ENCODE results near the gene PTGER4.

Gene PTGER4

DNA sequence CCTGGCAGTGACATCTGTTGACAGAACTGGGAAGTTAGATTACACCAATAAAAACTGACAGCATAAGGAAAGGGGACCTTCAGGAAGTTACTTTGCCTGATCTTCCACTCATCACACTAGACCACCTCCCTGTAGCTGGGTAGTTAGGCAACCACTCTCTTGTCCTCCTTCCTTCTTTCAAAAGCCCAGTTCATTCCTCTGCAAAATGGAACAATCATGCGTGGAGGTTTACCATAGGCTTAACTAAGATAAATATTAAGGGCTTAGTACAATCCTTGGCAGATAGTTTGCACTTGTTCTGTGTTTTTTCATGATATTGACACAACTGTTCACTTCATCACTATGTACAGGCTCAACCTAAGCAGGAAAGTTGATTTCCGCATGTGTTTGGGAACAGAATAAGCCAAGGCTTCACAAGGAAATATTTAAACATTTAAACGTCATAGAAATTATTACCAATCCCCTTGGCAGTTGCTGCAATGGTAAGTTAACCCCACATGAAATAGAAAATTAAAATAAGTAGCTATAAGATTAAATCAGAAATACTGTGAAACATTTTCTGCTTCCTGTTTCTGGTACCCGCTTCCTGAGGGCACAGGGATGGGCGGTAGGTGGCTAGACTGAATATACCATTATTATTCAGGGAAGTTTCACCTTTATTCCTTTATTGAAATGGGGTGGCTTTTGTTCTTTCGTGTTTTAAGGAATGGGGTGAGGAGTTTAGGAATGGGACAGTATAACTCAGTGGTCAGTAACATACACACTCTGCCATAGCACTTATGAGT lies 9.9 kb upstream of the PTGER4 start:
- no peak for DNase-seq (ENCODE audit: low spot score)

DNA sequence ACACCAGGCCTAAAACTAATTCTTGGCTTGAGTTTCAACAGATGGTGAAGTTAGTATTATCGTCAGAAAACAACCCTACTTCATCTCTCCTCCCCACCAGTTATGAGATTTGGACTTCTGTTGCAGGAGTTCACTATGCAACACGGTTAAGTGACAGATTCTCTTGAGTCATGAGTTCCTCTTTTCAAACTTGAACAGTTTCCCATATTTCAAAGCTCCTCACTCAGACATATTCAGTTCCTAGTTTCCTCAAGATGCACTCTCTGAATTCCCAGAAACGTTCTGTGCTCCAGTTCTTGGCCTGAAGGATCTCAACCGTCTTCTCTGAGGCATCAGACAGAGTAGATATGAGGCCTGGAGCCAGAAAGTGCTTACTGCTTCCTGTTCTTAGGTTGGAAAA lies 7.3 kb upstream of the PTGER4 start:
- no peak for DNase-seq (ENCODE audit: low spot score)

GRCh38 chr5:40674661-40675235 lies 5.0 kb upstream of the PTGER4 start:
- DNase-seq (ENCODE audit: low spot score): no peak

GRCh38 chr5:40675396-40676133 lies 4.2 kb upstream of the PTGER4 start:
- DNase-seq (ENCODE audit: low spot score): no peak

DNA sequence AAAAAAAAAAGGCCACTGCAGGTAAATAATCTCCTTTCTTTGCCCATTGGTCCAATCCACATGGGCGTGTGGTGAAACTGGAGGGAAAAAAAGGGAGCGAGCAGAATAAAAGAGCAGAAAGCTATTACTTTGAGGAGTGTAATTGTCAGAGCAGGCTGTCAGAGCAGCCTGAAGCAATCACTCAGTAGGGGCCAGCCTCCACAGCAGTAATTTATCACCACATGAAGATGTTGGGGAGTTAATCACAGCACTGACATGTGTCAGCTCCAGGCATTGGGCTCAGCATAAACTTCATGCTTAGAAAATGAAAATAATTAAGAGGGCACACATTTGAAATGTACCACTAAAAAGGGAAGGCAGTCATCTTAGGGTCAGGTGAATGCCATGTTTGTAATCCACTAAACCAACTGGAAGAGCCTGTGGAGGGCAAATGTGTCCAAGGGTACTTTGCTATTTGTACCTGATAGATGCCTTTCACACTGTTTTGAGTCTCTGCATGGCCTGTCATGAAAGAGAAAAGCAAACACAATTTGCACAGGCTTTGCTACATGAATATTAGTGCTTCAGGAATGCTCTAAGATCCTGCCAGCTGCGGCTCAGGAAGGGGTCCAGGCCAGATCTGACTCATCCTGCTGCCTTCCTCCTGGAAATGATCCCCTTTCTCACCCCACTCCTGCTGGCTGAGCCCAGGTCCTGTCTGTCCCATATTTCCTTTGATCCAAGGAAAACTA lies 2.9 kb upstream of the PTGER4 start:
- peak; percentile 61 for DNase-seq (ENCODE audit: low spot score)

DNA sequence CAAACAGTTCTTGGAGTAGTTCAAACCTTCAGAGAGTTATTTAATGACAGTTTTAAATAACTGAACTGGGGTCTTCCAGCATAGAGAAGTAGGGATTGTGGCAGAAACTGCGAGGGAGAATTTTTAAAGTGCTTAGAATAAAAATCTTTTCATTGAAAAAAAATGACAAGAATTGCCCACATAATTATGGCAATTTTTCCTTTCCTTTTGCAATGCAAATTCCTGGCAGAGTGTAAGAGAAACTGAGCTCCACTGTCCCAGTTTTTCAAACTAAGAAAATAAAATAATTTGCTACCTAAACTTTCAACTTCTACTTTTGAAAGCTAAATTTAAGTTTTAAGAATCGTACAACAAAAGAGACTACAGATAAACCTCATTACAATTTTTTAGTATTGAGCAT lies 2.3 kb upstream of the PTGER4 start:
- no peak for DNase-seq (ENCODE audit: low spot score)

GRCh38 chr5:40678026-40678425 lies 1.7 kb upstream of the PTGER4 start:
- DNase-seq (ENCODE audit: low spot score): no peak

DNA sequence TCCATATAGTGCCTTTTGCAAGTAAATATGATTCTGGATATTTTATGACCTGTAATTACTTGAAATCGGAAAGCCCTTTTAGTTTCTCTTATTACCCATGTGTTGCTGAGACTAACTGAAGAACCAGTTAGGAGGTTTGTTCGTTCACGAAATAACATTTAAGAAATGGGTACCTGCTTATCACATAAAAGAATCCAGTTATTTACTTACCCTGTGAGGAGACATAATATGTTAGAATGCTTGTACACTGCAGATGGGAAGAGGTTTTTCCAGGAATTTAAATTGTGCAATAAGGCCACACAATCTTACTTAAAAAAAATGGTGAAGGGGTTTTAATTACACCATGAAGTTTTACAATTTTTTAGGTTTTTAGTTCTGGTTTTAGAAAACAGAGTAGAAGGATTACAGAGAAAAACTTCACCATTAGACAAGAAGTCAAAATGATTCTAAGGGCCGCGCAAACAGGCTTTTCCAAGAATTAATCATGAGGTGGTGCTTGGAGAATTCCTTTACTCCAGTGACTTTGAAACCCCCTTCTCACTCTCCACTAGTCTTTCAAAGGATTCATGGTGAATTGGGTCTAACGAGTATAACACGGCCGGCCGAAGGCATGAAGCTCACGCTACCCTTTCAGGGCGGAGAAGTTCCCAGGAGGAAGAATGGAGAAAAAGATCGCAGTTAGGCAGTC lies 1.1 kb upstream of the PTGER4 start:
- peak; percentile 38 for DNase-seq (ENCODE audit: low spot score)

- peak; percentile 96 for DNase-seq (ENCODE audit: low spot score)
These were observed 385 bp upstream of the PTGER4 start for GRCh38 chr5:40679148-40679912.

DNA sequence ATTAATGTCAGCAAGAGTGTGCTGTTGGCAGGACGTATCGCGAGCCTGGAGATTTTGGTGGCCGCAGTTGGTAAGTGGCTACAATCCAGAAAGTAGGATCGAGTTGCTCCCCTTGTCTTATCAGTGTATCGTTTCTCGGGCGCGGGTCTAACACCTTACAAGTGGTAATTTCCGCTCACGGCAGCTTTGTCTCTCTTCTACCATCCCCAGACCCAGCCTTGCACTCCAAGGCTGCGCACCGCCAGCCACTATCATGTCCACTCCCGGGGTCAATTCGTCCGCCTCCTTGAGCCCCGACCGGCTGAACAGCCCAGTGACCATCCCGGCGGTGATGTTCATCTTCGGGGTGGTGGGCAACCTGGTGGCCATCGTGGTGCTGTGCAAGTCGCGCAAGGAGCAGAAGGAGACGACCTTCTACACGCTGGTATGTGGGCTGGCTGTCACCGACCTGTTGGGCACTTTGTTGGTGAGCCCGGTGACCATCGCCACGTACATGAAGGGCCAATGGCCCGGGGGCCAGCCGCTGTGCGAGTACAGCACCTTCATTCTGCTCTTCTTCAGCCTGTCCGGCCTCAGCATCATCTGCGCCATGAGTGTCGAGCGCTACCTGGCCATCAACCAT lies 1.1 kb downstream of the PTGER4 start:
- DNase-seq (ENCODE audit: low spot score): peak; percentile 56

- no peak for DNase-seq (ENCODE audit: low spot score)
These were observed 1.8 kb downstream of the PTGER4 start for GRCh38 chr5:40681363-40682153.

GRCh38 chr5:40682154-40683017 lies 2.7 kb downstream of the PTGER4 start:
- DNase-seq (ENCODE audit: low spot score): no peak

- no peak for DNase-seq (ENCODE audit: low spot score)
These were observed 3.6 kb downstream of the PTGER4 start for GRCh38 chr5:40683305-40683704.

DNA sequence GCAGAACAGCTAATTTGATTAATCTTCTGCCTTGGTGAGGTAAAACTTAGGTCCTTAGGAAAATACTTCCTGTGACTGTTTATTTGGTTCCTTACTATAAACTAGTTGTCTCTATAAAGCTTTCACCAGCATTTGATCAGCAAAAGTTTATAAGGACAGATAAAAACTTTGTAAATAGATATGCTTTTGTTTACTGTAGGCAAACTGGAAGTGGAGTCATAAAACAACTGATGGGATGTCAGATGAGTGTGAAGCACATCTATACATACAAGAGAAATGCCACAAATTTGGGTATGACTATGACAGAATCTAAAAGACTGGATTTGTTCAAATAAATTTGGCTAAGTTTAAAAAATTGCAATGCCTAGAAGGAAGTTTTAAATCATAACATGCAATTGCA lies 5.5 kb downstream of the PTGER4 start:
- no peak for DNase-seq (ENCODE audit: low spot score)

- no peak for DNase-seq (ENCODE audit: low spot score)
These were observed 6.3 kb downstream of the PTGER4 start for GRCh38 chr5:40685976-40686486.

DNA sequence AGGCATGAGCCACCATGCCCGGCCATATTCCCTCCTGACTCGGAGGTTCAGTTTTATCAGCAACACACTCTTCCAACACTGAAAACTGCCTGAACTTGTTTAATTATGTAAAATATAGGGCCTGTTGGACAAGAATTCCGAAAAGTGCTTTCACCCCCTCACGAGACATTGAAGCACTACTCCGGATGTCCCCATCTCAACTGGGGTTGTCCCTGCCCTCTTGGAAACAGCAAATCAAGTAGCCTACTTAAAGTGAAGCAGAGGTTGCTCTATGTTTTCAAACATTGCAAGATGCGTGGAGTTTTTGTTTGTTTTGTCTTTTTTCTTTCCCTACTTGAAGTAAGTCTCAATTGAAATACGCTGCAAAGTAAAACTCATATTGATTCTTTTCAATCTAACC lies 7.6 kb downstream of the PTGER4 start:
- no peak for DNase-seq (ENCODE audit: low spot score)

- peak; percentile 66 for DNase-seq (ENCODE audit: low spot score)
These were observed 8.5 kb downstream of the PTGER4 start for GRCh38 chr5:40688127-40688761.

- no peak for DNase-seq (ENCODE audit: low spot score)
These were observed 9.3 kb downstream of the PTGER4 start for GRCh38 chr5:40688996-40689395.
